NCI-H82 treated with DMSO at 0.1 percent for 48 hours (cell line): Measurements from ENCODE around the gene KCNRG.
"Not testable (repeated sequence)": the region's sequence is repeated elsewhere in the genome, so short reads cannot be mapped to it uniquely, and the experiment has no call there.

ENCODE experiments used
- DNase-seq: peaks from one replicate; lab custom pipeline; 2025; ENCODE audit not compliant: unreplicated experiment; lab: John Stamatoyannopoulos, UW

The KCNRG gene

DNA sequence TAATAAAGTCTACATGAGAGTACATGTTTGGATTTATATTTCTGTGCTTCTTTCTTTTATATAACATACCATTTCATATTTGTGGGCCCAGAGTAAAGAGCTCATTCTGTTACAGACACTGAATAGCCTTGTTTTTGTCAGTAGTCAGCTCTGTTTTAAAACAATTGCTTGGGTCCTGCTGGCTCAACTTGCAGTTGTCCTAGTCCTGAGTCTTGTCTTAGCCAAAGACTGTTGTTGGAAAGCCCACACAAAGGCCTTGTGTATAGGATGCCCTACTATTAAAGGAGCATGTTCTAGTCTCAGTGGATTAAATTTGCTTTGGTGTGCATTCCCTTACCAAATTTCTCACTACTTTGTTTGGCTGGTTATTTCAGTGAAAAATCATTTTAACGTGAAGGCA, 3.8 kb upstream of the KCNRG start:
- no peak for DNase-seq

- no peak for DNase-seq
These were observed 2.7 kb upstream of the KCNRG start for GRCh38 chr13:50012396-50013169.

DNA sequence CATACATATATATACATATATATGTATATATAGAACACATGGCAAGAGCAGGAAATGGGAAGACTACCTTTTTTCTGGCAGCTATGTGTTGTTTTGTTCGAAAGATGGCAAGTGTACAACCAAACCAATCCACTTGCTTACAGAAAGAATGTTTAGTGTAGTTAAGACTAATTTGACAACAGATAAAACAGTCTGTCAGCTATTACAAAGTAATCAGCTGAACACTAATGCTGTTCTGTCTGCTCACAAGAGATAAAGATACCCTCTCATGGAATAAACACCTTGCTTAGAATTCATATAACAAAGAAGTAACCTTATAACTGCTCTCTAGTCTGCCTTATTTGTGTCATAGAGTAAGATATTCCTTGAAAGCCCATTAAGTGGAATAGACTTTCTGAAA, 858 bp upstream of the KCNRG start:
- DNase-seq: no peak

DNA sequence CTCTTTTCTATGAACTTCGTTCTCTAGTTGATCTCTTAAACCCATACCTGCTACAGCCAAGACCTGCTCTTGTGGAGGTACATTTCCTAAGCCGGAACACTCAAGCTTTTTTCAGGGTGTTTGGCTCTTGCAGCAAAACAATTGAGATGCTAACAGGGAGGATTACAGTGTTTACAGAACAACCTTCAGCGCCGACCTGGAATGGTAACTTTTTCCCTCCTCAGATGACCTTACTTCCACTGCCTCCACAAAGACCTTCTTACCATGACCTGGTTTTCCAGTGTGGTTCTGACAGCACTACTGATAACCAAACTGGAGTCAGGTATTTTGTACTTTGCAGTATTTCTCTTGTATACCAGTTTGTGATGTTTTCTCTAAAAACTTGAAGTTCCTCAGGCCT, 506 bp downstream of the KCNRG start:
- DNase-seq: no peak

GRCh38 chr13:50016444-50016843, 1.2 kb downstream of the KCNRG start:
- no peak for DNase-seq

GRCh38 chr13:50017819-50018218, 2.6 kb downstream of the KCNRG start:
- DNase-seq: no peak

GRCh38 chr13:50025436-50025835, 10.2 kb downstream of the KCNRG start:
- DNase-seq: no peak

DNA sequence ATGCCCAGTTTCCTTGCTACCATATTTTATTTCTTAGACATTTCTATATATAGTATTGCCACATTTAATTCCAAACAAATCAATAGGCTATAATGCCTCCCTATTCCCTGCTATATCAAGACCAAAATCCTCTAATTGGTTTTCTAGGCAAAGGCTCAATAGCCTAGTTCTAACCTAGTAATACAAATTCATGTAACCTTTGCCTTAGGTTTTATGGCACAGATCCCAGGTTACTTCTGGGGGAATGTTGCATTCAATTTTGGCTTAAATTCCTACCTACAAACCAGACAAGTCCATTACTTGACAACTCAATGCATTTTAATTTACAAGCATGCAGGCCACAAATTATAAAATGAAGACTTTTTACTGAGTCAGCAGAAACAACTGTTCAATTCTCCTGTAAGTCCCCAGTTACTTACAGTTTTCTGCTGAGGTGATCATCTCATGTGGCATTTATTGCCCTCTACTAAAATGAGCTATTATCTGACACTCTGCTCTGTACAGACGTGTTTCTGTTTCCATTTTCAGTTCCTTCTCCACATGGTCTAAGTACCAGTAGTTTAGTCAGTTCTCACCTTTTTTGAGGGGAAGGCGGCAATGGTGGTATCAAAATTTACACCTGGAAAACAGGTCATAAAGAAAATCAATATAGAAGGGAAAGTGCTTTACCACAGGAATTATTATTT, 11.7 kb downstream of the KCNRG start:
- DNase-seq: no peak

- DNase-seq: no peak
These were observed 15.1 kb downstream of the KCNRG start for GRCh38 chr13:50030315-50030714.

GRCh38 chr13:50033725-50034124, 18.5 kb downstream of the KCNRG start:
- no peak for DNase-seq

DNA sequence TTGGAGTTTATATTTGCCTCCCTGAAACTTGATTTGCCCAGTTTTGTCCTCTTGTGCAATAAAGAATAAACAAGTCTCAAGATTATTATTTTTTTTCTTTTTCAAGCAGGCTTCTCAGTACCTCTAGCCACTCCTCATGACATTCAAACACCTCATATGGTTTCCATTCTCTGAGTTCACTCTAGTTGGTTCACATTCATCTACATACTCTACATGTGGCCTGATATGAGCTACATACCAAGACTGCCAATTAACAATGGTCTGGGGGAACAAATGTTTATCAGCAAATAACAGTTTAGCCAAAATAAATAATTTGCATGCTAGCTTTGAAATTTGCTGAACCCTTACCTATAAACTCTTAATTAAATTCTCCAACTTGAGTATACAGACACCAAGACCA, 22.5 kb downstream of the KCNRG start:
- no peak for DNase-seq

- no peak for DNase-seq
These were observed 23.0 kb downstream of the KCNRG start for GRCh38 chr13:50038266-50038665.

GRCh38 chr13:50052478-50052877, 37.2 kb downstream of the KCNRG start:
- DNase-seq: no peak

DNA sequence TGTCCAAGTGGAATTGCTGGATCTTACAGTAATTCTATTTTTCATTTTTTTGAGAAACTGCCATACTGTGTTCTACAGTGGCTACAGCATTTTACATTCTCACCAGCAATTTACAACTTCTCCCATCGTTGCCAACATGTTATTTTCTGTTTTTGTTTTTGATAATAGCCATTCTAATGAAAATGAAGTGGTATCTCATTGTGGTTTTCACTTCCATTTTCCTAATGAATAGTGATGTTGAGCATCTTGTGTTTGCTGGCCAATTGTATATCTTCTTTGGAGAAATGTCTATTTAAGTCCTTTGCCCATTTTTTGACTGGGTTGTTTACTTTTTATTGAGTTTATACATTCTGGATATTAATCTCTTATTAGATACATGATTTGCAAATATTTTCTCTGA, 38.6 kb downstream of the KCNRG start:
- no peak for DNase-seq

DNA sequence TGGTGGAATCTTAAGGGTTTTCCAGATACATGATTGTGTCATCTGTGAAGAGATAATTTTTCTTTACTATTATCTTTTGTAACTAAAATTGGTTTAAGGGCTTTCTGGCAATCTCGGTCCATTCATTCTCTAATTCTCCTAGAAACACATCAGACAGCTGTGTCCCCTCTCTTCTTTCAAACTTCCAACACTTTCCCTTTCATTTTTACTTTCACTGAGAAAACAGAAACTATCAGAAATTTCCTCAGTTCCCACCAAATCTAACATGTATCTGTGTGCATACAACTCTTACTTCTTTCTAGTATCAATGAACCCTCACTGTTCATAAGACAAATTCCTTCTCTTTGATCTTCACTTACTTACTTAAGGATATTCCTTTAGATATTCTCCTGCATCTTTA, 40.2 kb downstream of the KCNRG start:
- no peak for DNase-seq

GRCh38 chr13:50060718-50061117, 45.5 kb downstream of the KCNRG start:
- DNase-seq: no peak

DNA sequence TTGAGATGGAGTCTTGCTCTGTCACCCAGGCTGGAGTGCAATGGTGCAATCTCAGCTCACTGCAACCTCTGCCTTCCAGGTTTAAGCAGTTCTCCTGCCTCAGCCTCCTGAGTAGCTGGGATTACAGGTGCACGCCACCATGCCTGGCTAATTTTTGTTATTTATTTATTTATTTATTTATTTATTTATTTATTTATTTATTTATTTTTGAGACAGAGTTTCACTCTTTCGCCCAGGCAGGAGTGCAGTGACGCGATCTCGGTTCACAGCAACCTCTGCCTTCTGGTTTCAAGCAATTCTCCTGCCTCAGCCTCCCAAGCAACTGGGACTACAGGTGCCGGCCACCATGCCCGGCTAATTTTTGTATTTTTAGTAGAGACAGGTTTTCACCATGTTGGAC, 47.1 kb downstream of the KCNRG start:
- DNase-seq: not testable (repeated sequence)

- DNase-seq: no peak
These were observed 50.5 kb downstream of the KCNRG start for GRCh38 chr13:50065712-50066111.

DNA sequence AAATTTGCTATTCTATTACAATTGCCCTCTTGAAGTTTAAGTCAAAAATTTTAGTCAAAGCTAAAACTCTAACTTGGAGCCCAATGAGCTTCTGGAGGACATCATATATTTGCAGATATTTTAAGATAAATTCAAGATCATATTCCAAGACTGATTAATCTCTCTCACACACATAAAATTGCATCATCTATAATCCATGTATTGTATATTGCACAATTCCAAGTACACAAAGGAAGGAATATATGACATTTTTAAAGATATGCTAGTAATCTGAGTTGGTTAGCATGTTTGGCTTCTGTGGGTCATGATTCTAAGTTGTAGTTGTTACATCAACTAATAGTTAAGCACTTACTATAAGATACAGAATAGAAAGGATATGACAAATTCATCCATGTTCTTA, 53.3 kb downstream of the KCNRG start:
- no peak for DNase-seq

GRCh38 chr13:50069261-50069660, 54.0 kb downstream of the KCNRG start:
- DNase-seq: no peak

GRCh38 chr13:50070186-50070585, 54.9 kb downstream of the KCNRG start:
- DNase-seq: no peak
